Skin epidermis (tissue), 12 donors: ENCODE data around the gene ERP29.
"Not testable (repeated sequence)": the region's sequence is repeated elsewhere in the genome, so short reads cannot be mapped to it uniquely, and the experiment has no call there.

ENCODE experiments used
- H3K27ac ChIP-seq, 21 experiments: fragments of 200-600 bp; sonication (generic) in 11 of 21; one replicate each; pipeline ENCODE4 v1.5.0; 2020; ENCODE audit warnings: mild to moderate bottlenecking in 3 of 21, inconsistent platforms in 2 of 21, moderate library complexity in 2 of 21
- H3K4me3 ChIP-seq, 7 experiments: fragments of 200-600 bp; sonication (generic) in 2 of 7; one replicate each; pipeline ENCODE4 v1.5.0; 2020; ENCODE audit warnings: inconsistent platforms in 2 of 7, mild to moderate bottlenecking in 2 of 7, moderate library complexity in 1 of 7

The ERP29 gene

GRCh38 chr12:112025808-112026375 lies 12.7 kb downstream of the ERP29 start:
- H3K27ac ChIP-seq: peak overlapping the region in 1 of 21 experiments; percentile 3
- H3K4me3 ChIP-seq: no peak overlapping the region

- no peak overlapping the region for H3K27ac ChIP-seq
- no peak overlapping the region for H3K4me3 ChIP-seq
These were observed 16.1 kb downstream of the ERP29 start for GRCh38 chr12:112029301-112029700.

GRCh38 chr12:112031472-112031871 lies 18.2 kb downstream of the ERP29 start:
- H3K4me3 ChIP-seq: no peak overlapping the region
- no peak overlapping the region for H3K27ac ChIP-seq

- Histone ChIP-seq H3K27ac (no peak overlapping the region), H3K4me3 (no peak overlapping the region)
These were observed 19.1 kb downstream of the ERP29 start for GRCh38 chr12:112032292-112032691.

GRCh38 chr12:112035219-112035785 lies 22.1 kb downstream of the ERP29 start:
- no peak overlapping the region for H3K27ac ChIP-seq
- no peak overlapping the region for H3K4me3 ChIP-seq

GRCh38 chr12:112036614-112037013 lies 23.4 kb downstream of the ERP29 start:
- not testable (repeated sequence) for H3K4me3 ChIP-seq, H3K27ac ChIP-seq

GRCh38 chr12:112046003-112046402 lies 32.8 kb downstream of the ERP29 start:
- Histone ChIP-seq H3K27ac (no peak overlapping the region), H3K4me3 (no peak overlapping the region)

- Histone ChIP-seq H3K4me3 (no peak overlapping the region), H3K27ac (no peak overlapping the region)
These were observed 36.1 kb downstream of the ERP29 start for GRCh38 chr12:112049351-112049750.

GRCh38 chr12:112061137-112061536 lies 47.9 kb downstream of the ERP29 start:
- no peak overlapping the region for H3K27ac ChIP-seq
- H3K4me3 ChIP-seq: no peak overlapping the region

GRCh38 chr12:112063273-112063672 lies 50.0 kb downstream of the ERP29 start:
- H3K4me3 ChIP-seq: no peak overlapping the region
- no peak overlapping the region for H3K27ac ChIP-seq

GRCh38 chr12:112066566-112066965 lies 53.3 kb downstream of the ERP29 start:
- no peak overlapping the region for H3K4me3 ChIP-seq
- no peak overlapping the region for H3K27ac ChIP-seq
